Measurements from ENCODE around the gene CLCN4. TPM values are rescaled to one million over a fixed set of nuclear protein-coding genes. Genes with fewer than 3 reads are reported as not detected.

CLCN4 gene
- total and polyA plus RNA-seq, 10 of the 15 experiments (the other 5 are each of a cell fraction or from before 2014, with no cell fraction given), result 0.90 to 6.9 (median 2.9) TPM

DNA sequence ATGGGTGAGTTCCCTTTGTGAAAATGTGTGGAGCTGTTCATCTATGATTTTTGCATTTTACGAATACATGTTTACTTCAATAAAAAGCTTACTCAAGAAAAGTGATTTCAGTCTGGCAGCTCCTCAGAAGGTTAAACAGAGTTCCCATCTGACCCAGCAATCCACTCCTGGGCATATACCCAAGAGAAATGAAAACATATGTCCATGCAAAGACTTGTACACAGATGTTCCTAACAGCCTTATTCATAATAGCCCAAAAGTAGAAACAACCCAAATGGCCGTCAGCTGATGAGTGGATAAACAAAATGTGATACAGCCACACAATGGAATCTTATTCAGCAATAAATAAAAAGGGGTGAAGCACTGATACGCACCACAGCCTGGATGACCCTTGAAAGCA, 20.8 kb downstream of the CLCN4 start:
- Histone ChIP-seq H3K36me3 (ENCODE audit: control insufficient read depth in 2 of 2, insufficient read depth in 2 of 2, low read length in 1 of 2) (no peaks in the 10 kb centered on the region), H3K4me1 (ENCODE audit: control insufficient read depth, insufficient read depth, low read length) (no peaks in the 10 kb centered on the region), H3K79me2 (ENCODE audit: control insufficient read depth, insufficient read depth, low read length) (no peaks in the 10 kb centered on the region), H3K27ac (ENCODE audit: control insufficient read depth, insufficient read depth) (no peak overlapping the region), H3K4me3 (no peak overlapping the region), H4K20me1 (ENCODE audit: control insufficient read depth, insufficient read depth) (no peaks in the 10 kb centered on the region), H3K9me3 (replicated peaks; ENCODE audit: control insufficient read depth, insufficient read depth, low read length) (no peaks in the 10 kb centered on the region), H3K4me2 (ENCODE audit: control insufficient read depth, insufficient read depth) (no peak overlapping the region), H3K9ac (ENCODE audit: control insufficient read depth, insufficient read depth, low read length) (no peak overlapping the region), H2AFZ (ENCODE audit: control insufficient read depth, low read depth, low read length) (no peak overlapping the region), H3K27me3 (replicated peaks in 1 of 2; ENCODE audit: control insufficient read depth in 2 of 2, insufficient read depth in 2 of 2, low read length in 1 of 2) (peaks cover 0 to 2% of the 10 kb centered on the region in 2 experiments; a peak in 2 of 4 replicates)
- ATAC-seq (no peak), FAIRE-seq (no peak), DNase-seq (ENCODE audit: low read depth, low spot score) (no peak)
- WGBS (ENCODE audit: insufficient coverage, insufficient replicate concordance, low lambda C conversion rate, missing lambda C conversion rate), result 34% methylated on average over 3 of the region's 3 CpGs
- no TSS peak for BruUV-seq (replicated peaks)
- ChIA-PET RAD21 (ENCODE audit: unreplicated experiment) (interaction anchor here (0.5 to 1.4 kb wide), 2 partner anchors 58 to 236 kb away, joined by 3 to 4 read pairs; no protein-coding TSS in a partner anchor), POLR2A (no interaction called here), SMC1A (ENCODE audit: uncharacterized antibody, unreplicated experiment) (no interaction called here), CTCF (interaction anchor here (0.7 to 3.0 kb wide), 4 partner anchors 10 to 182 kb away, joined by 3 to 17 read pairs (median 6); no protein-coding TSS in a partner anchor)
- in situ Hi-C loops (cut with MboI) (loop anchor here (25.0 kb wide), 1 partner anchor 1610 kb away; no protein-coding TSS in a partner anchor), intact Hi-C loops (cut with micrococcal nuclease; ENCODE audit: unreplicated experiment) (no loop called here)
- TF ChIP-seq ZZZ3 (IDR thresholded peaks at IDR 0.05; ENCODE audit: control insufficient read depth, insufficient read length, low read depth), result no peak
- TF ChIP-seq, protein P1, sequence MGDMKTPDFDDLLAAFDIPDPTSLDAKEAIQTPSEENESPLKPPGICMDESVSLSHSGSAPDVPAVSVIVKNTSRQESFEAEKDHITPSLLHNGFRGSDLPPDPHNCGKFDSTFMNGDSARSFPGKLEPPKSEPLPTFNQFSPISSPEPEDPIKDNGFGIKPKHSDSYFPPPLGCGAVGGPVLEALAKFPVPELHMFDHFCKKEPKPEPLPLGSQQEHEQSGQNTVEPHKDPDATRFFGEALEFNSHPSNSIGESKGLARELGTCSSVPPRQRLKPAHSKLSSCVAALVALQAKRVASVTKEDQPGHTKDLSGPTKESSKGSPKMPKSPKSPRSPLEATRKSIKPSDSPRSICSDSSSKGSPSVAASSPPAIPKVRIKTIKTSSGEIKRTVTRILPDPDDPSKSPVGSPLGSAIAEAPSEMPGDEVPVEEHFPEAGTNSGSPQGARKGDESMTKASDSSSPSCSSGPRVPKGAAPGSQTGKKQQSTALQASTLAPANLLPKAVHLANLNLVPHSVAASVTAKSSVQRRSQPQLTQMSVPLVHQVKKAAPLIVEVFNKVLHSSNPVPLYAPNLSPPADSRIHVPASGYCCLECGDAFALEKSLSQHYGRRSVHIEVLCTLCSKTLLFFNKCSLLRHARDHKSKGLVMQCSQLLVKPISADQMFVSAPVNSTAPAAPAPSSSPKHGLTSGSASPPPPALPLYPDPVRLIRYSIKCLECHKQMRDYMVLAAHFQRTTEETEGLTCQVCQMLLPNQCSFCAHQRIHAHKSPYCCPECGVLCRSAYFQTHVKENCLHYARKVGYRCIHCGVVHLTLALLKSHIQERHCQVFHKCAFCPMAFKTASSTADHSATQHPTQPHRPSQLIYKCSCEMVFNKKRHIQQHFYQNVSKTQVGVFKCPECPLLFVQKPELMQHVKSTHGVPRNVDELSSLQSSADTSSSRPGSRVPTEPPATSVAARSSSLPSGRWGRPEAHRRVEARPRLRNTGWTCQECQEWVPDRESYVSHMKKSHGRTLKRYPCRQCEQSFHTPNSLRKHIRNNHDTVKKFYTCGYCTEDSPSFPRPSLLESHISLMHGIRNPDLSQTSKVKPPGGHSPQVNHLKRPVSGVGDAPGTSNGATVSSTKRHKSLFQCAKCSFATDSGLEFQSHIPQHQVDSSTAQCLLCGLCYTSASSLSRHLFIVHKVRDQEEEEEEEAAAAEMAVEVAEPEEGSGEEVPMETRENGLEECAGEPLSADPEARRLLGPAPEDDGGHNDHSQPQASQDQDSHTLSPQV (IDR thresholded peaks at IDR 0.05), result no peak
- TF ChIP-seq TCF3 (IDR thresholded peaks at IDR 0.05; ENCODE audit: borderline replicate concordance, insufficient read depth, low read depth, low read length), result no peak
- no peak for TF ChIP-seq NR2F1 (conservative IDR thresholded peaks at IDR 0.05)

Data from GM12878 (cell line).